SK-N-SH treated with all-trans-retinoic acid at 6 μM for 48 hours (cell line): Measurements from ENCODE around the gene SLC22A4.

ENCODE experiments used
- ATAC-seq: fragments of 200-7000 bp; cut with Tn5 transposase; 3 replicates; pipeline ENCODE4 v1.9.1; 2020; ENCODE audit warnings: mild to moderate bottlenecking, moderate library complexity
- ARNTL ChIP-seq: fragments of 450-650 bp; formaldehyde crosslinking; IDR thresholded peaks from 2 replicates; pipeline ENCODE4 v1.5.0; 2020; ENCODE audit warnings: low read depth, mild to moderate bottlenecking, moderate library complexity, borderline replicate concordance
- BACH2 ChIP-seq: fragments of 250-450 bp; sonication (Bioruptor Pico); IDR thresholded peaks from 2 replicates; pipeline ENCODE4 v1.9.0; 2021; ENCODE audit warnings: mild to moderate bottlenecking, borderline replicate concordance
- CSDC2 ChIP-seq: fragments of 250-450 bp; sonication (Bioruptor Pico); IDR thresholded peaks from 2 replicates; pipeline ENCODE4 v1.5.0; 2020; ENCODE audit warnings: mild to moderate bottlenecking, moderate library complexity
- ESRRG ChIP-seq: fragments of 250-450 bp; sonication (Bioruptor Pico); IDR thresholded peaks from 2 replicates; pipeline ENCODE4 v1.6.1; 2021; ENCODE audit warnings: mild to moderate bottlenecking
- GLIS3 ChIP-seq: fragments of 250-450 bp; sonication (Bioruptor Pico); IDR thresholded peaks from 2 replicates; pipeline ENCODE4 v1.5.0; 2020; ENCODE audit warnings: mild to moderate bottlenecking, moderate library complexity
- ISL1 ChIP-seq: fragments of 250-450 bp; sonication (Bioruptor Pico); IDR thresholded peaks from 2 replicates; pipeline ENCODE4 v2.1.2; 2022; ENCODE audit warnings: mild to moderate bottlenecking, moderate library complexity
- OSR1 ChIP-seq: fragments of 250-450 bp; sonication (Bioruptor Pico); IDR thresholded peaks from 2 replicates; pipeline ENCODE4 v1.8.0; 2022; ENCODE audit warnings: moderate library complexity, mild to moderate bottlenecking, inconsistent platforms
- PPARA ChIP-seq: fragments of 250-450 bp; sonication (Bioruptor Pico); IDR thresholded peaks from 2 replicates; pipeline ENCODE4 v1.5.0; 2020; ENCODE audit warnings: mild to moderate bottlenecking, borderline replicate concordance
- RARB ChIP-seq: fragments of 250-450 bp; sonication (Bioruptor Pico); IDR thresholded peaks from 2 replicates; pipeline ENCODE4 v1.8.0; 2021; ENCODE audit warnings: mild to moderate bottlenecking, moderate library complexity
- SNAI2 ChIP-seq: fragments of 250-450 bp; sonication (Bioruptor Pico); IDR thresholded peaks from 2 replicates; pipeline ENCODE4 v1.5.0; 2020; ENCODE audit warnings: mild to moderate bottlenecking, moderate library complexity
- TCF4 ChIP-seq: fragments of 250-450 bp; sonication (Bioruptor Pico); IDR thresholded peaks from 2 replicates; pipeline ENCODE4 v1.8.0; 2021; ENCODE audit warnings: mild to moderate bottlenecking, moderate library complexity, borderline replicate concordance
- TOX ChIP-seq: fragments of 250-450 bp; sonication (Bioruptor Pico); IDR thresholded peaks from 2 replicates; pipeline ENCODE4 v1.8.0; 2021; ENCODE audit warnings: mild to moderate bottlenecking, moderate library complexity, borderline replicate concordance
- ZC3H10 ChIP-seq: fragments of 250-450 bp; sonication (Bioruptor Pico); IDR thresholded peaks from 2 replicates; pipeline ENCODE4 v1.5.1; 2021; ENCODE audit warnings: mild to moderate bottlenecking, moderate library complexity
- ZFP3 ChIP-seq: fragments of 250-450 bp; sonication (Bioruptor Pico); IDR thresholded peaks from 2 replicates; pipeline ENCODE4 v1.5.0; 2020; ENCODE audit warnings: mild to moderate bottlenecking, moderate library complexity
- ZFP30 ChIP-seq: fragments of 450-650 bp; formaldehyde crosslinking; IDR thresholded peaks from 2 replicates; pipeline ENCODE4 v1.5.0; 2022; ENCODE audit warnings: mild to moderate bottlenecking, moderate library complexity
- ZNF565 ChIP-seq: fragments of 450-650 bp; formaldehyde crosslinking; conservative IDR thresholded peaks from 2 replicates; pipeline ENCODE4 v1.5.0; 2020; ENCODE audit warnings: low read depth, mild to moderate bottlenecking, moderate library complexity
- ZNF70 ChIP-seq: fragments of 450-650 bp; formaldehyde crosslinking; IDR thresholded peaks from 2 replicates; pipeline ENCODE4 v1.5.0; 2020; ENCODE audit warnings: mild to moderate bottlenecking, moderate library complexity
- ZNF8 ChIP-seq: fragments of 450-650 bp; formaldehyde crosslinking; IDR thresholded peaks from 2 replicates; pipeline ENCODE4 v1.5.0; 2020; ENCODE audit warnings: mild to moderate bottlenecking, moderate library complexity
- TF ChIP-seq, protein P1 (sequence below): fragments of 250-450 bp; sonication (Bioruptor Pico); IDR thresholded peaks from 2 replicates; pipeline ENCODE4 v1.5.0; 2020; ENCODE audit warnings: mild to moderate bottlenecking, moderate library complexity
- TF ChIP-seq, protein P2 (sequence below): fragments of 250-450 bp; sonication (Bioruptor Pico); IDR thresholded peaks from 2 replicates; pipeline ENCODE4 v1.8.0; 2021; ENCODE audit warnings: low read depth, mild to moderate bottlenecking, moderate library complexity, borderline replicate concordance
- TF ChIP-seq, protein P3 (sequence below): fragments of 250-450 bp; sonication (Bioruptor Pico); IDR thresholded peaks from 2 replicates; pipeline ENCODE4 v1.8.0; 2020; ENCODE audit warnings: mild to moderate bottlenecking, moderate library complexity, borderline replicate concordance
- TF ChIP-seq, protein P4 (sequence below): fragments of 250-450 bp; sonication (Bioruptor Pico); IDR thresholded peaks from 2 replicates; pipeline ENCODE4 v1.5.1; 2021; ENCODE audit warnings: mild to moderate bottlenecking, moderate library complexity
- TF ChIP-seq, protein P5 (sequence below): fragments of 250-450 bp; sonication (Bioruptor Pico); IDR thresholded peaks from 2 replicates; pipeline ENCODE4 v1.5.1; 2020; ENCODE audit warnings: low read depth, mild to moderate bottlenecking, moderate library complexity

The SLC22A4 gene

DNA sequence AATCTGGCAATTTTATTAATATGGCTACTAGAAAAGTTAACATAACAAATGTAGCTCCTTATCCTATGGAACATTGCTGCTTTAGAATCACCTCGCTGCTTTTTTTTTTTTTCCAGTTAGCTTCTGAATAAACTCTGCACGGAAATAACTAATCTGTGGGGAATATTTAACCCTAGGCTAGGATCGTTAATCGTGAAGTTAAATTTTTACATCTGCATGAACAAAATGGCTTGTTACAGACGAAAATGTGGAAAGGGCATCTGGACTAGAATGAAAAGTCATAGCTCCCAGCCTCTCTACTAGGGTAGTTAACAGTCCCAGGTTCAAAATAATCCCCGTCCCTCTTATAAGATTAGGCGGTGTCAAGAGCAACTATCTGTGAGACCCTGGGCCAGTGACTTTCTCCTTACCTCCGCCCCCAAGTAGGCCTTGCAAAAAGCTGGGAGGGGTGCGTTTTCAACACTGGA, 74.8 kb downstream of the SLC22A4 start:
- peak; percentile 9; the same call in 2 of the 3 replicates for ATAC-seq
- TF ChIP-seq PPARA (CRISPR knock-in tag) (no peak), ZNF8 (CRISPR knock-in tag) (no peak), ZC3H10 (CRISPR knock-in tag) (no peak), ZFP3 (CRISPR knock-in tag) (no peak), ARNTL (CRISPR knock-in tag) (no peak), ZFP30 (CRISPR knock-in tag) (no peak), TCF4 (CRISPR knock-in tag) (no peak), SNAI2 (CRISPR knock-in tag) (no peak), GLIS3 (no peak)

DNA sequence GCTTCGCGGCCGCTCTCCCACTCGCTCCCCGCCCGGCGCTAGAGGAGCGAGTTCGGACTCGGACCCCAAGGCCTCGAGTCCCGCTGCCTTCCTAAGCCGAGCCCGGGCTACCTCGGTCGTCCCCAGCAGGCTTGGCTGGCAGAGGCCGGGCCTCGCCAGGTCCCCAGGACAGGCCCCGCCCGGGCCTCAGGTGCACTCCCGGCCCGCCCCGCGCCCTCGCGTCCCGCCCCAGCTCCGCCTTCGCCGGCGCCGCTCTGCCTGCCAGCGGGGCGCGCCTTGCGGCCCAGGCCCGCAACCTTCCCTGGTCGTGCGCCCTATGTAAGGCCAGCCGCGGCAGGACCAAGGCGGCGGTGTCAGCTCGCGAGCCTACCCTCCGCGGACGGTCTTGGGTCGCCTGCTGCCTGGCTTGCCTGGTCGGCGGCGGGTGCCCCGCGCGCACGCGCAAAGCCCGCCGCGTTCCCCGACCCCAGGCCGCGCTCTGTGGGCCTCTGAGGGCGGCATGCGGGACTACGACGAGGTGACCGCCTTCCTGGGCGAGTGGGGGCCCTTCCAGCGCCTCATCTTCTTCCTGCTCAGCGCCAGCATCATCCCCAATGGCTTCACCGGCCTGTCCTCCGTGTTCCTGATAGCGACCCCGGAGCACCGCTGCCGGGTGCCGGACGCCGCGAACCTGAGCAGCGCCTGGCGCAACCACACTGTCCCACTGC, 75.4 kb downstream of the SLC22A4 start, which contains the start of gene SLC22A5:
TSS of gene SLC22A5 (plus strand) at position 237 of the 707 bp plus-strand sequence. CDS start at position 500, 263 bp downstream.
- peak; percentile 84 for ATAC-seq
- TF ChIP-seq ZNF565: no peak
- peak; percentile 20; the same call in 1 of the 2 replicates for TF ChIP-seq SNAI2 (CRISPR knock-in tag)
- TF ChIP-seq, all 23 proteins: peak for 1

DNA sequence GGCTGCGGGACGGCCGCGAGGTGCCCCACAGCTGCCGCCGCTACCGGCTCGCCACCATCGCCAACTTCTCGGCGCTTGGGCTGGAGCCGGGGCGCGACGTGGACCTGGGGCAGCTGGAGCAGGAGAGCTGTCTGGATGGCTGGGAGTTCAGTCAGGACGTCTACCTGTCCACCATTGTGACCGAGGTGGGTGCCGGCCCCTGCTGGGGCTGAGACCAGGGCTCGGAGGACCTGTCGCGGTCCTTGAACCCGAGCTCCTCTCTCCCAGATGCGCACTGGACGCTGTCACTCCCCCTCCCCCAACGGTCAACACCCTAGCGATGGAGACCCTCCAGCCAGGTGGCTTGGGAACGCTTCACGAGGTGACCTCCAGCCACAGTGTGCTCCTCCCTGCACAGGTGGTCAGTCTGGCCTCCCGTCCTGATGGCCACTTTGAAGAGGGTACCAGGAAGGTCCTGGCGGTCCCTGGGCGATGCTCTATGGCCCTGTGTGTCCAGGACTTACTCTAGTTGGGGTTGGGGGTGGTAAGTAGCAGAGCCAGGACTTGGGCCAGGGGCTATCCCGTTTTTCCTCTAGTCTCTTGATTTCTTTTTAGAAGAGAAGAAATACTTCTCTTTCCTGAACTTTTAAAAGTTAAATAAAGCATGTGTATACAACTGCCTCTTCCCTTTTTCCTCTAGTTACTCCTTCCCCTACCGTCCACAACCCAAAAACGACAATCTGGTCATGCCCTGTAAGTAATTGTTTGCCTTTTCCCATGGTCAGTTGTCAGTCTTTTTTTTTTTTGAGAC, 76.2 kb downstream of the SLC22A4 start:
- TF ChIP-seq ZFP30 (CRISPR knock-in tag) (no peak), TOX (CRISPR knock-in tag) (no peak), PPARA (CRISPR knock-in tag) (no peak), RARB (CRISPR knock-in tag) (no peak), SNAI2 (CRISPR knock-in tag) (no peak), ZNF70 (CRISPR knock-in tag) (no peak), BACH2 (CRISPR knock-in tag) (no peak)
- TF ChIP-seq, protein P1, sequence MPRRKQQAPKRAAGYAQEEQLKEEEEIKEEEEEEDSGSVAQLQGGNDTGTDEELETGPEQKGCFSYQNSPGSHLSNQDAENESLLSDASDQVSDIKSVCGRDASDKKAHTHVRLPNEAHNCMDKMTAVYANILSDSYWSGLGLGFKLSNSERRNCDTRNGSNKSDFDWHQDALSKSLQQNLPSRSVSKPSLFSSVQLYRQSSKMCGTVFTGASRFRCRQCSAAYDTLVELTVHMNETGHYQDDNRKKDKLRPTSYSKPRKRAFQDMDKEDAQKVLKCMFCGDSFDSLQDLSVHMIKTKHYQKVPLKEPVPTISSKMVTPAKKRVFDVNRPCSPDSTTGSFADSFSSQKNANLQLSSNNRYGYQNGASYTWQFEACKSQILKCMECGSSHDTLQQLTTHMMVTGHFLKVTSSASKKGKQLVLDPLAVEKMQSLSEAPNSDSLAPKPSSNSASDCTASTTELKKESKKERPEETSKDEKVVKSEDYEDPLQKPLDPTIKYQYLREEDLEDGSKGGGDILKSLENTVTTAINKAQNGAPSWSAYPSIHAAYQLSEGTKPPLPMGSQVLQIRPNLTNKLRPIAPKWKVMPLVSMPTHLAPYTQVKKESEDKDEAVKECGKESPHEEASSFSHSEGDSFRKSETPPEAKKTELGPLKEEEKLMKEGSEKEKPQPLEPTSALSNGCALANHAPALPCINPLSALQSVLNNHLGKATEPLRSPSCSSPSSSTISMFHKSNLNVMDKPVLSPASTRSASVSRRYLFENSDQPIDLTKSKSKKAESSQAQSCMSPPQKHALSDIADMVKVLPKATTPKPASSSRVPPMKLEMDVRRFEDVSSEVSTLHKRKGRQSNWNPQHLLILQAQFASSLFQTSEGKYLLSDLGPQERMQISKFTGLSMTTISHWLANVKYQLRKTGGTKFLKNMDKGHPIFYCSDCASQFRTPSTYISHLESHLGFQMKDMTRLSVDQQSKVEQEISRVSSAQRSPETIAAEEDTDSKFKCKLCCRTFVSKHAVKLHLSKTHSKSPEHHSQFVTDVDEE: no peak
- TF ChIP-seq, protein P2, sequence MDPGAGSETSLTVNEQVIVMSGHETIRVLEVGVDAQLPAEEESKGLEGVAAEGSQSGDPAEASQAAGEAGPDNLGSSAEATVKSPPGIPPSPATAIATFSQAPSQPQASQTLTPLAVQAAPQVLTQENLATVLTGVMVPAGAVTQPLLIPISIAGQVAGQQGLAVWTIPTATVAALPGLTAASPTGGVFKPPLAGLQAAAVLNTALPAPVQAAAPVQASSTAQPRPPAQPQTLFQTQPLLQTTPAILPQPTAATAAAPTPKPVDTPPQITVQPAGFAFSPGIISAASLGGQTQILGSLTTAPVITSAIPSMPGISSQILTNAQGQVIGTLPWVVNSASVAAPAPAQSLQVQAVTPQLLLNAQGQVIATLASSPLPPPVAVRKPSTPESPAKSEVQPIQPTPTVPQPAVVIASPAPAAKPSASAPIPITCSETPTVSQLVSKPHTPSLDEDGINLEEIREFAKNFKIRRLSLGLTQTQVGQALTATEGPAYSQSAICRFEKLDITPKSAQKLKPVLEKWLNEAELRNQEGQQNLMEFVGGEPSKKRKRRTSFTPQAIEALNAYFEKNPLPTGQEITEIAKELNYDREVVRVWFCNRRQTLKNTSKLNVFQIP (CRISPR knock-in tag): no peak
- TF ChIP-seq, protein P3, sequence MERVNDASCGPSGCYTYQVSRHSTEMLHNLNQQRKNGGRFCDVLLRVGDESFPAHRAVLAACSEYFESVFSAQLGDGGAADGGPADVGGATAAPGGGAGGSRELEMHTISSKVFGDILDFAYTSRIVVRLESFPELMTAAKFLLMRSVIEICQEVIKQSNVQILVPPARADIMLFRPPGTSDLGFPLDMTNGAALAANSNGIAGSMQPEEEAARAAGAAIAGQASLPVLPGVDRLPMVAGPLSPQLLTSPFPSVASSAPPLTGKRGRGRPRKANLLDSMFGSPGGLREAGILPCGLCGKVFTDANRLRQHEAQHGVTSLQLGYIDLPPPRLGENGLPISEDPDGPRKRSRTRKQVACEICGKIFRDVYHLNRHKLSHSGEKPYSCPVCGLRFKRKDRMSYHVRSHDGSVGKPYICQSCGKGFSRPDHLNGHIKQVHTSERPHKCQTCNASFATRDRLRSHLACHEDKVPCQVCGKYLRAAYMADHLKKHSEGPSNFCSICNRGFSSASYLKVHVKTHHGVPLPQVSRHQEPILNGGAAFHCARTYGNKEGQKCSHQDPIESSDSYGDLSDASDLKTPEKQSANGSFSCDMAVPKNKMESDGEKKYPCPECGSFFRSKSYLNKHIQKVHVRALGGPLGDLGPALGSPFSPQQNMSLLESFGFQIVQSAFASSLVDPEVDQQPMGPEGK: no peak
- TF ChIP-seq, protein P4, sequence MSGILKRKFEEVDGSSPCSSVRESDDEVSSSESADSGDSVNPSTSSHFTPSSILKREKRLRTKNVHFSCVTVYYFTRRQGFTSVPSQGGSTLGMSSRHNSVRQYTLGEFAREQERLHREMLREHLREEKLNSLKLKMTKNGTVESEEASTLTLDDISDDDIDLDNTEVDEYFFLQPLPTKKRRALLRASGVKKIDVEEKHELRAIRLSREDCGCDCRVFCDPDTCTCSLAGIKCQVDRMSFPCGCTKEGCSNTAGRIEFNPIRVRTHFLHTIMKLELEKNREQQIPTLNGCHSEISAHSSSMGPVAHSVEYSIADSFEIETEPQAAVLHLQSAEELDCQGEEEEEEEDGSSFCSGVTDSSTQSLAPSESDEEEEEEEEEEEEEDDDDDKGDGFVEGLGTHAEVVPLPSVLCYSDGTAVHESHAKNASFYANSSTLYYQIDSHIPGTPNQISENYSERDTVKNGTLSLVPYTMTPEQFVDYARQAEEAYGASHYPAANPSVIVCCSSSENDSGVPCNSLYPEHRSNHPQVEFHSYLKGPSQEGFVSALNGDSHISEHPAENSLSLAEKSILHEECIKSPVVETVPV: no peak
- ATAC-seq: no peak

DNA sequence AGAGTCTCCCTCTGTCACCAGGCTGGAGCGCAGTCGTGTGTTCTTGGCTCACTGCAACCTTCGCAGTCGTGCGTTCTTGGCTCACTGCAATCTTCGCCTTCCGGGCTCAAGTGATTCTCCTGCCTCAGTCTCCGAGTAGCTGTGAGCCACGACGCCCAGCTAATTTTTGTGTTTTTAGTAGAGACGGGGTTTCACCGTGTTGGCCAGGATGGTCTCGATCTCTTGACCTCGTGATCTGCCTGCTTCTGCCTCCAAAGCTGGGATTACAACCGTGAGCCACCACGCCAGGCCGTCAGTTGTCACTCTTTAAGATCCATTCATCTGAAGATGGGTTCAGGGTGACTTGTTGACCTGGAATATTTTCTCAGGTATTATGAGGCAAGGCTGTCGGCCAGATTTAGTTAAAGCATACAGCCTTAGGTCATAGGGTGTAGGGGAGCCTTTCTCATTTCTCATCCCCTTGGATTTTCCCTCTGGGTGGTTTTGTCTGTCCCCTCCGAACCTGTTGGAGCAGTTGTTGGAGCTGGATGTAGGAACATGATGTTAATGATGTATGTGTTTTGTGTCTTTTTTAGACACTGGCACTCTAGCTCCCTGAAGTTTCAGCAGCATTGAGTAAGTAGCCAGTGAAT, 76.9 kb downstream of the SLC22A4 start:
- ATAC-seq: no peak
- TF ChIP-seq ARNTL (CRISPR knock-in tag) (no peak), ZNF565 (no peak), TOX (CRISPR knock-in tag) (no peak), TCF4 (CRISPR knock-in tag) (no peak), ISL1 (CRISPR knock-in tag) (no peak), ZNF8 (CRISPR knock-in tag) (no peak), CSDC2 (CRISPR knock-in tag) (no peak), ZFP3 (CRISPR knock-in tag) (no peak), BACH2 (CRISPR knock-in tag) (no peak), ZNF70 (CRISPR knock-in tag) (no peak), OSR1 (CRISPR knock-in tag) (no peak), ESRRG (no peak)
- TF ChIP-seq, protein P5, sequence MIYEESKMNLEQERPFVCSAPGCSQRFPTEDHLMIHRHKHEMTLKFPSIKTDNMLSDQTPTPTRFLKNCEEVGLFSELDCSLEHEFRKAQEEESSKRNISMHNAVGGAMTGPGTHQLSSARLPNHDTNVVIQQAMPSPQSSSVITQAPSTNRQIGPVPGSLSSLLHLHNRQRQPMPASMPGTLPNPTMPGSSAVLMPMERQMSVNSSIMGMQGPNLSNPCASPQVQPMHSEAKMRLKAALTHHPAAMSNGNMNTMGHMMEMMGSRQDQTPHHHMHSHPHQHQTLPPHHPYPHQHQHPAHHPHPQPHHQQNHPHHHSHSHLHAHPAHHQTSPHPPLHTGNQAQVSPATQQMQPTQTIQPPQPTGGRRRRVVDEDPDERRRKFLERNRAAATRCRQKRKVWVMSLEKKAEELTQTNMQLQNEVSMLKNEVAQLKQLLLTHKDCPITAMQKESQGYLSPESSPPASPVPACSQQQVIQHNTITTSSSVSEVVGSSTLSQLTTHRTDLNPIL (CRISPR knock-in tag): no peak
- TF ChIP-seq, protein P4: no peak
